Memory B cell (primary cell): ENCODE results near the gene PLXNC1.
A peak's percentile ranks its signal among the peaks of the same experiment; 100 is the strongest.

Source experiments
- ATAC-seq: fragments of 150-1000 bp; cut with Tn5 transposase; 2 replicates; pipeline ENCODE4 v1.10.0; 2021; ENCODE audit warnings: low read depth, mild to moderate bottlenecking, moderate library complexity
- DNase-seq, 2 donors: peaks; one replicate each; pipeline ENCODE4 v3.0.0; 2022; ENCODE audit warnings: low spot score in 2 of 2
- H3K27ac Mint-ChIP-seq: one replicate; pipeline ENCODE4 v1.8.0; 2022; ENCODE audit warnings: mild to moderate bottlenecking, moderate library complexity, mixed read lengths
- H3K27me3 Mint-ChIP-seq: one replicate; pipeline ENCODE4 v1.8.0; 2022; ENCODE audit warnings: mixed read lengths
- H3K36me3 Mint-ChIP-seq: one replicate; pipeline ENCODE4 v1.8.0; 2022; ENCODE audit warnings: mild to moderate bottlenecking, mixed read lengths
- H3K4me1 Mint-ChIP-seq: one replicate; pipeline ENCODE4 v1.8.0; 2022; ENCODE audit warnings: mixed read lengths
- H3K4me3 Mint-ChIP-seq: one replicate; pipeline ENCODE4 v1.8.0; 2022; ENCODE audit warnings: mild to moderate bottlenecking, moderate library complexity, mixed read lengths
- H3K9me3 Mint-ChIP-seq: one replicate; pipeline ENCODE4 v1.8.0; 2022; ENCODE audit warnings: mixed read lengths

The PLXNC1 gene

DNA sequence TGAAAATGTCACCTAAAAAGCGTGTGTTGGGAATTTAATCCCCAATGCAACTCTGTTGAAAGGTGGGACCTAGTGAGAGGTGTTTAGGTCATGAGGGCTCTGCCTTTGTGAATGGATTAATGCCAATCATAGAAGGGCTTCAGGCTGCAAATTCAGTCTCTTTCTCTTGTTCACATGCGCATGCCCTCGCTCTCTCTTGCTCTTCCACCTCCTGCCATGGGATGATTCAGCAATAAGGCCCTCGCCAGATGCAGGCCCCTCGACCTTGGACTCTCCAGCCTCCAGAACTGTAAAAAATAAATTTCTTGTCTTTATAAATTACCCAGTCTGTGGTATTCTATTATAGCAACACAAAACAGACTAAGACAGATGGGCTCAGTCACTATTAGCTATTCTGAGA, 55.4 kb downstream of the PLXNC1 start:
- Mint-ChIP-seq H3K36me3 (peaks cover 12% of the 10 kb centered on the region), H3K27ac (peak overlapping the region; percentile 90), H3K4me1 (peaks cover 34% of the 10 kb centered on the region), H3K27me3 (no peaks in the 10 kb centered on the region), H3K9me3 (no peaks in the 10 kb centered on the region), H3K4me3 (no peak overlapping the region)
- DNase-seq (no peak), ATAC-seq (no peak)

DNA sequence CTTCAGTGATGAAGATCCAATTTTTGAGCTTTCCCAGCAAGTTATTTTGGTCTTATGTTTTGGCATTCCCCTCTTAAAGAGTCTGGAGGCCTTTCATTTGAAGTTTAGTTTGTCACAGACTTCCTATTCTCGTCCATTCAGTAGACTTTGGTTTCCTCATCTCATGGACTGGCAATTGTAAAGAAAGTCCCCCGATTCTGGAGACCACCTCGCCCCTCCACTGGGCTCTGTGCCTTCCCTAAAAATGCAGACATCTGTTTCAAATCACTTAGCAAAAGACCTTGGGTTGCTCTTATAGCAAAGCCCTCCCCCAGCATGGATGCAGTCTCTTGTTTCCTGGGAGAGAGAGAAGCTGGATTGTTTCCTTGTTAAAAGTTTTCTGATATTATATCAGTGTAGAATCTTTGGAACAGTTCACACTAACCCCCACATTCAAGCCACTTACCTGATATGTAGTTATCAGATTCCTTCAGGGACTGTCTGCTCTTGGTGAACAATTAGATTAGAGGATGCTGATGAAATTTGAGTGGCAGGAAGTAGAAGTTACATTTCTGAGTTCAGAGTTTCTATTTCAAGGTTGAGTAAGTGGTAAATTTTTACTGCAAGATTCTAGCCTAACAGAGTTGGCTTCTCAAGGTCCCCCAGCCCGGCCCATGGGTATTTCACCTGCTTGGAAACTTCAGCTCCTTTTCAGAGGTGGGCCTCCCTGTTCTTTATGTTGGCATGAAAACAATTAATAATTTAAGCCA, 56.3 kb downstream of the PLXNC1 start:
- Mint-ChIP-seq H3K9me3 (no peaks in the 10 kb centered on the region), H3K27ac (peak overlapping the region; percentile 90), H3K4me3 (peak overlapping the region; percentile 33), H3K36me3 (peaks cover 11% of the 10 kb centered on the region), H3K4me1 (peaks cover 34% of the 10 kb centered on the region), H3K27me3 (no peaks in the 10 kb centered on the region)
- DNase-seq (no peak), ATAC-seq (no peak)

DNA sequence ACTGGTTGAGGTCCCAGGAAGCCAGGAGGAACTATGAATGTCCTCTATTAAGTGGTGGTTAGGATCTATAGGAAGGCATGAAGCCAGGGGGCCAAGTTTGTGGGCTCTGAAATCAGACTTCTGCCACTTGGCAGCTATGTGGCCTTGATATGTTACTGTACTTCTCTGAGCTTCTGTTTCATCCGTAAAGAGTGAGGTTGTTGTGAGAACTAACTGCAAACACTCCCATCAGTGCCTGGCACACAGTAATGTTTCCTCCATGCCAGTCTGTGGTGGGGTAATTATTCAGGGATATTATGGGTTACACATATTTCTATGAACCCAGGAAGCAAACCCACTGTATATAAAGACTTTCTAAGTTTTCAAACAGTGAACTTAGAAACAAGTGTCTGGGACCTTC, 57.4 kb downstream of the PLXNC1 start:
- peak overlapping the region; percentile 51 for H3K4me3 Mint-ChIP-seq
- peaks cover 9% of the 10 kb centered on the region for H3K36me3 Mint-ChIP-seq
- H3K4me1 Mint-ChIP-seq, result peaks cover 34% of the 10 kb centered on the region
- ATAC-seq, result no peak
- peak overlapping the region; percentile 99 for H3K27ac Mint-ChIP-seq
- DNase-seq, result no peak
- H3K27me3 Mint-ChIP-seq, result no peaks in the 10 kb centered on the region
- no peaks in the 10 kb centered on the region for H3K9me3 Mint-ChIP-seq

DNA sequence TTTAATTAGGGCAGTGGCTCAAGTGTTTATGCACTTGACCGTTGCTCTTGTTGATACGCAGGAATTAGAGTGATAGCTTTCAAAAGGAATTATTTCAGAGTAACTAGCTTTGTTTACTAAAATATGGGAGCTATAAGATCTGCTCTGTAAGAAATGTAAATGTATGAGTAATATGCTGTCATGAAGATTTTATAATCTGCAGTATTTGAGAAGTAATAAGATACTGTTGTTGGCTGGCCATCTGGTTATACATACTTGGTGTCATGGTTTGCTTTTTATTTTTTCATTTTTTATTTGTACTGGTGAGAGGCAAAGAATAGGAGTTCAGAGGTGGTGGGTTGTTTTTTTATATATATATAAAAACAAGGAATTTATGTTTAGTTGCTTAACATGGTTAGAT, 58.5 kb downstream of the PLXNC1 start:
- no peak overlapping the region for H3K4me3 Mint-ChIP-seq
- H3K27ac Mint-ChIP-seq, result peak overlapping the region; percentile 99

DNA sequence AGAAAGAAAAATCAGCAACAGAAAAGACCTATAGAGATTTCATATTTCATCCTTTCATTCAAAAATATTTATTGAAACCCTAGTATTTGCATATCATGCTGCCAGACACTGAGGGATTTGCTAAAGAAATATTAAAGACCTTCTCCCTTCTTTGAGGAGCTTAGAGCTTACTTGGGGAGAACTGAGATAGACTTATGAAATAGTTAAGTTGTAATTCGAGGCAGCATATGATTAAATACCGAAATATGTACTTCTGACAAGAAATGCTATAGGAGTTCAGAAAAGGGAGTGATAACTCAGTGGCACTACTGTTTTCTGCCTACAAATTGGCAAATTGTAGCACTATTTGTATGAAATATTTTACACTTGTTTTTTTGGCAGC, 59.1 kb downstream of the PLXNC1 start:
- Mint-ChIP-seq H3K36me3 (peaks cover 8% of the 10 kb centered on the region), H3K9me3 (no peaks in the 10 kb centered on the region), H3K27ac (peak overlapping the region; percentile 99), H3K4me1 (peaks cover 34% of the 10 kb centered on the region), H3K4me3 (peak overlapping the region; percentile 86), H3K27me3 (no peaks in the 10 kb centered on the region)
- ATAC-seq (no peak), DNase-seq (no peak)

More for the DNA sequence above, 58.5 kb downstream of the PLXNC1 start:
- ATAC-seq (no peak), DNase-seq (no peak)
- Mint-ChIP-seq H3K9me3 (no peaks in the 10 kb centered on the region), H3K36me3 (peaks cover 12% of the 10 kb centered on the region), H3K4me1 (peaks cover 37% of the 10 kb centered on the region), H3K27me3 (no peaks in the 10 kb centered on the region)

DNA sequence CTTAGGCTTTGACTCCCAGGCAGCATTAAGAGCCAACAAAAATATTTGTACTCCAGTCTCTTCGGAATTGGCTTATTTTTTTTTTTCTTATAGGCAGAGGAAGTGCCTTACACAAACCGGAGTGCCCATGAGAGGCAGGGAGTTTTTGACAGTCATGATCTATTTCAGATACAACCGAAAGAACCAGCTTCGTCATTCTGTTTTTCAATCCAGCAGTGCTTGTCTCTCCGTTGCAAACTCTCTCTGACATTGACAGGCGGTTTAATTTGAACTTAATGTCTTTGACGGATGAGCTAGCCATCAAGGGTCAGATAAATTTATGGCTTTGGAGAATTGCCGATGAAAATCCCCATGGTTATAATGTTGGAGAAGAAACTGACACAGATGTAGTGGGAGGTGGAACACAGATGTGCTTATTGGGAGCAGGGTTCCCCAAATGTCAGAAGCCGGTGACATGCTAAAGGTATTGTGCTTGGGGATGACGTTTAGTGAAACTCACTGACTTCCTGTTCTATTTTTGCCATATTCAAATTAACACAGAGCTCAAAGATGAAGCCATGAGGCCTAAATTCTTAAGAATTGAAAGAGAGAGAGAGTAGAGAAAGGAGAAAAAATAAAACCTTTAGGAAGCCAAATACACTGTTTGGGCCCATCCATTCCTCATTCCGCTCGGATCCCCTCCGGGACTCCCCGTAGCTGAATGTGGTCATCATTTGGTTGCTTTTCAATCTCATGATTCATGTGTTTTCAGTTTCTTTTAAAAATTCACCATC, 59.7 kb downstream of the PLXNC1 start:
- H3K27ac Mint-ChIP-seq, result peak overlapping the region; percentile 99
- DNase-seq (peak; percentile 54 to 66), ATAC-seq (peak; percentile 88)
- no peaks in the 10 kb centered on the region for H3K27me3 Mint-ChIP-seq
- H3K4me1 Mint-ChIP-seq, result peaks cover 32% of the 10 kb centered on the region
- H3K9me3 Mint-ChIP-seq, result no peaks in the 10 kb centered on the region
- peak overlapping the region; percentile 86 for H3K4me3 Mint-ChIP-seq
- H3K36me3 Mint-ChIP-seq, result peaks cover 6% of the 10 kb centered on the region

DNA sequence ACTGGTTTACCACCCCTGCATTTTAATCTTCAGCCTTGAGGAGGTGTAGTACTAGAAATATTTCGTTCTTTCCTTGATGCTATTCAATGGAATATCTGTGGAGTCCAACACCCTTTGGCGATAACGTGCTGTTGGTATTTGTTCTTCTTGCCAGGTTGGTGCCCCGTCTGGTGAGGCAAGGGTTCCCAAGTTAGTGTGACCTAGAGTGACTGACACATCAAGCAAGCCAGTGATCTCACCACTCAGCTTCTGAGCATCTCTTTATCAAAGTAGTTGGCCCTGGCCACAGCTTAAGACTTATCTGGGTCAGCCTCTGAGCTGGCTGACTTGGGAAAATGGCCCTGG, 60.2 kb downstream of the PLXNC1 start:
- Mint-ChIP-seq H3K9me3 (no peaks in the 10 kb centered on the region), H3K4me1 (peaks cover 35% of the 10 kb centered on the region), H3K27ac (peak overlapping the region; percentile 99), H3K36me3 (peaks cover 6% of the 10 kb centered on the region), H3K4me3 (peak overlapping the region; percentile 86), H3K27me3 (no peaks in the 10 kb centered on the region)
- DNase-seq (no peak), ATAC-seq (peak; percentile 25)

DNA sequence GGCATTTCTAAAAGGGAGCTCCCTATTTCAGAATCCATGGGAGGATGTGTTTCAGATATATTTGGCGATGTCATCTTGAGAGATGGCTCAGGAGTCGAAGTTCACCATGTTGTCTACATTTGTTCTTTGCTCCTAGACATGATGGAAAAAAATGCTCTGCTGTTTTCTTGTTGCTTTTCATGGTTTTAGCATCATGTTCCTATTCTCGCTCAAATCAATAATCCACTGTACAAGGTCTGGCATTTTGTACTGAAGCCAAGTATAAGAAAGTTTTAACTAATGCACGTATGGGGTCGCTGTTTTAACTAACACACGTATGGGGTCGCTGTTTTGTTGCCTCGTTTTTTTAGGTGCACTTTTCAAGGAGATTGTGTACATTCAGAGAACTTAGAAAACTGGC, 60.9 kb downstream of the PLXNC1 start:
- Mint-ChIP-seq H3K27ac (peak overlapping the region; percentile 99), H3K36me3 (peaks cover 6% of the 10 kb centered on the region), H3K4me1 (peaks cover 35% of the 10 kb centered on the region), H3K27me3 (no peaks in the 10 kb centered on the region), H3K4me3 (no peak overlapping the region), H3K9me3 (no peaks in the 10 kb centered on the region)
- ATAC-seq (no peak), DNase-seq (no peak)

DNA sequence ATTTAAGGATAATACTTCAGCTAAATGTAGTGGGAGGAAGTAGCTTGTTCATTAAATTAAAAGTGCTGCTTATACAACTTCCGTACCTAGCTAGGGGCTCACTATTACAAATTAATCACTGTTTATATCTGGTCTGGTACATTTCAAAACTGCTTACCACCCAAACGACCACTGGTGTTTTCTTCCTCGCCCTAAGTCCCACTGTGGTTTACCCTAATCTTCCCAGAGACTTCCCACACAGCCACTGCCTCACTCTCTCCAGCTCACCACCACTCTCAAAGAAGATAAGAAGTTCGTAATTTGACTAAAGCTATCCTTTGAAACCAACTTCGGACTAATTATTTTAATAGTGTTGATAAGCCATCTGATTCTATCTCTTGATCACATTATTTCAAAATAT, 62.6 kb downstream of the PLXNC1 start:
- Mint-ChIP-seq H3K27ac (peak overlapping the region; percentile 60), H3K36me3 (peaks cover 6% of the 10 kb centered on the region), H3K4me3 (no peak overlapping the region), H3K9me3 (no peaks in the 10 kb centered on the region), H3K4me1 (peaks cover 24% of the 10 kb centered on the region), H3K27me3 (no peaks in the 10 kb centered on the region)
- no peak for ATAC-seq
- no peak for DNase-seq

DNA sequence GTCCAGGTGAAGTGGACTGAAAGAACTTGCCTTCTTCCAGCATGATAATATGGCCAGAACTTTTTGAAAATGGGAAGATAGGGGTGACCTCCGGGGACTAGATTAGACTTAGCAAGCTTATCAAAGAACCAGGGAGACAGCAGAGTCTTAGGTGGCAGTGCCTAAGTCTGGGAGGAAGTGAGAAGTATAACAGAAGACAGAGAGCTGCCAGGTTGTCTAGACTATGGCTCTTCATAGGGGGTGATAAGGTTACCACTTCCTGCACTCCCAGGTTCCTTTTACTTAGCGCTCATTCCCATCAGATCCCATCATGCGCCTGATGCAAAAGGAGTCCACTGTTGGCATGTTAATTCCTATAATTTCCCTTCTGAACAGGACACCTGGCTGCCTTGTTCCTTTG, 69.9 kb downstream of the PLXNC1 start:
- H3K27me3 Mint-ChIP-seq, result no peaks in the 10 kb centered on the region
- no peak for ATAC-seq
- H3K4me1 Mint-ChIP-seq, result peaks cover 19% of the 10 kb centered on the region
- no peak overlapping the region for H3K27ac Mint-ChIP-seq
- DNase-seq, result no peak
- H3K9me3 Mint-ChIP-seq, result no peaks in the 10 kb centered on the region
- H3K4me3 Mint-ChIP-seq, result no peak overlapping the region
- peaks cover 15% of the 10 kb centered on the region for H3K36me3 Mint-ChIP-seq

DNA sequence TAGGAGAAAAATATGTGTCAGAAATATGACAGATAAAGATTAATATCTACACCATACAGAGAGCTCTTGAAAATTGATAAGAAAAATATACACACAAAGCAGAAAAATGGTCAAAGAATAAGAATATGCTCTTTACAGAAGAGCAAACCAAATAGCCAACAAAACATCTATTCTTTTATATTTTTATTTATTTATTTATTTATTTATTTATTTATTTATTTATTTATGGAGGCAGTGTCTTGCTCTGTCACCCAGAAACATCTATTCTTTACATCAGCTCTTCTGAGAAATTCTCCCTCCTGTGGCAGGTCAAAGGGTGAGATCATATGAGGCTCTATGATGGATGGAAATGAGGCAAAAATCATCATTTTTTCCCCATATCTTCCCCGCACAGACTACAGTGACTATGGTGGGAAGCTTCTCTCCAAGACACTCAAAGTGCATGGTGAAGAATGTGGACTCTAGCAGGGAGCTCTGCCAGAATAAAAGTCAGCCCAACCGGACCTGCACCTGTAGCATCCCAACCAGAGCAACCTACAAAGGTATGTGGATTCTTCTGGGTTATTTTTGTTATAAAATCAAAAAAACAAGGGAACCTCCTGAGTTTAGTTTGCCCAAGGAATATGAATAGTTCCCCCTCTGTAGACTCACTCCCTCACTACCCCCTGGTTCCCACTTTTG, 71.4 kb downstream of the PLXNC1 start:
- Mint-ChIP-seq H3K4me3 (no peak overlapping the region), H3K27me3 (no peaks in the 10 kb centered on the region), H3K27ac (peak overlapping the region; percentile 50), H3K9me3 (no peaks in the 10 kb centered on the region), H3K4me1 (peaks cover 18% of the 10 kb centered on the region), H3K36me3 (peaks cover 18% of the 10 kb centered on the region)
- ATAC-seq, result no peak
- DNase-seq, result no peak

DNA sequence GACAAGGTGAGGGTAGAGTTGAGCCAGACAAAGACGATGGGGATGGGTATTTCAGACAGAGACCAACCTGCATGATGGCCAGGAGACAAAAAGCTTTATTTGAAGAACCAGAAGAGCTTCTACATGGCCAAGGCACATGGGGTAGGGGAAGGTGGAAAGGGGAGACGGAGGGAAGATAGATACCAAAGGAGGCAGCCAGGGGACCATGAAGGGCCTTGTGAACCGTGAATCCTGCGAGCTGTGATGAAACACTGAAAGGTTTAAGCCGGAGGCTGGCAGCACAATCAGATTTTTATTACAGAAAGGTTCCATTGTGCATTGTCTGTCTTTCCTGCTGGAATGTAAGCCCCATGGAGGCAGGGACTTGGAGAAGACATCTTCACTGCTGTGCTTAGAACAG, 72.4 kb downstream of the PLXNC1 start:
- Mint-ChIP-seq H3K9me3 (no peaks in the 10 kb centered on the region), H3K4me3 (peak overlapping the region; percentile 21), H3K4me1 (peaks cover 18% of the 10 kb centered on the region), H3K36me3 (peaks cover 19% of the 10 kb centered on the region), H3K27me3 (no peaks in the 10 kb centered on the region), H3K27ac (peak overlapping the region; percentile 50)
- ATAC-seq, result peak; percentile 65
- no peak for DNase-seq

DNA sequence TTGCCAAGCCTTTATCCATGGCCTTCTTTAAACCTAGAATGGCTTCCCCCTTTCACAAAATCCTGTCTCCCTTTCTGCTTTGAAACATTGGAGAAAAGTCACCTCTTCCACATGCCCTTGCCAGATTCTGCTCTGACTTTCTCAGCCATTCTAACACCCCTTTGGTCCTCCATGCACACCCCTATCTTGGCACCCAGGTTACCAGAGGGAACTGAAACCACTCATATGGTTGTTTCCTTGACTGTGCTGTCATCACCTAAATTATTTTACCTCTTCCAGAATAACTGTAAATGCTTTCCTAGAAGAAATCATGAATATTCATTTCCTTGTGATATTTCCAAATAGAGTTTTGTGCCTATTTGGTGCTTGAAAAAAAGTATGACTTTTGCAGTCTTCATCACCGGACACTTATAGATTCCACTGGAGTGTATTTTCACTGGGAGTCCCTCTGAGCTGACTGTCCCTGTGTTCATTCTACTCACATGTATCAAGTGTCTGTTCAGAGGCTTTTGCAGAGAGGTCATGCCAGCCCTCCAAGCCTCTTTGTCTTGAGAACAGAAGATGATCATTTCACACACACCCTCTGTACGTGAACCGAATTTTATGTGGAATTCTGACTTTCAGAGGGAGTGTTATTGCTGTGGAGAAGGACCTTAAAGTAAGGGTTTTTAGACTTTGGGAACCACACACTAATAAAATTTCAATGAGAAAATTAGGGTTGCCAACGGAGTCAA, 74.1 kb downstream of the PLXNC1 start:
- H3K27me3 Mint-ChIP-seq, result no peaks in the 10 kb centered on the region
- H3K36me3 Mint-ChIP-seq, result peaks cover 31% of the 10 kb centered on the region
- DNase-seq (no peak), ATAC-seq (peak; percentile 77)
- no peak overlapping the region for H3K27ac Mint-ChIP-seq
- H3K4me1 Mint-ChIP-seq, result peaks cover 20% of the 10 kb centered on the region
- H3K4me3 Mint-ChIP-seq, result no peak overlapping the region
- H3K9me3 Mint-ChIP-seq, result no peaks in the 10 kb centered on the region

DNA sequence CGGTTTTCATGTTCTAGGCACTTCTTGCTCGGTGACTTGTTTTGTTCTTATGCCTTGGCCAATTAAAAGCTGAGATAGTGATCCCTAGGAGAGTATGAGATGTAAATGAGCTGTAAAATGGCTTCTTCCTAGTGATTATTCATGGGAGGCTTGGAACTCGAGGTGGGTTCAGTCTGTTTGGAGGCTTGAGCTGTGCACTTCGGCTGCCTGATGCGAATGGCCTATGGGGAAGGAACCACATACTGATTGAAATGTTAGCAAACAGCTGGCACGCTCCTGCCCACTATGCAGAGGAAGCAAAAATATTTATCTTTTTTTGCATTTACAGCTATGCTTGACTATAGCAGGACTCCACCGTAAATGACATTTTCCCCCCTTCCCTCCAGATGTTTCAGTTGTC, 75.5 kb downstream of the PLXNC1 start:
- Mint-ChIP-seq H3K9me3 (no peaks in the 10 kb centered on the region), H3K36me3 (peaks cover 39% of the 10 kb centered on the region), H3K27me3 (no peaks in the 10 kb centered on the region), H3K4me1 (peaks cover 24% of the 10 kb centered on the region), H3K4me3 (no peak overlapping the region), H3K27ac (no peak overlapping the region)
- DNase-seq, result no peak
- no peak for ATAC-seq
